ENCODE data around the gene BCL2. TPM values are rescaled to one million over a fixed set of nuclear protein-coding genes. Genes with fewer than 3 reads are reported as not detected.
A peak's percentile ranks its signal among the peaks of the same experiment; 100 is the strongest.

BCL2 gene
- total and polyA plus RNA-seq, 3 experiments from 2014 or later: 29.8 to 60.5 (median 58.9) TPM

- DNase-seq: no peak
- no peak overlapping the region for H3K4me3 ChIP-seq (ENCODE audit: low read length)
- CTCF ChIA-PET: interaction anchor here (1.0 to 1.4 kb wide), 3 partner anchors 10 to 149 kb away, joined by 3 read pairs; no protein-coding TSS in a partner anchor
- Mint-ChIP-seq H3K4me1 (peaks cover 34 to 62% (median 57%) of the 10 kb centered on the region in 3 donors), H3K27me3 (peaks cover 0 to 1% of the 10 kb centered on the region in 2 donors), H3K36me3 (peaks cover 0 to 12% (median 11%) of the 10 kb centered on the region in 3 donors), H3K27ac (peak overlapping the region in 6 of 8 donors; percentile 0 to 78 (median 30)), H3K4me3 (no peak overlapping the region), H3K9me3 (no peaks in the 10 kb centered on the region)
- POLR2A ChIA-PET: interaction anchor here (1.3 kb wide), 1 partner anchor 10 kb away, joined by 4 read pairs; no protein-coding TSS in a partner anchor
- no peaks in the 10 kb centered on the region for H3K36me3 ChIP-seq (ENCODE audit: insufficient read depth, low read length)
- peaks cover 15% of the 10 kb centered on the region for H3K4me1 ChIP-seq (ENCODE audit: insufficient read depth, low read length)
- H3K27me3 ChIP-seq (ENCODE audit: insufficient read depth, low read length, poor library complexity, severe bottlenecking): no peaks in the 10 kb centered on the region
- H3K9me3 ChIP-seq (ENCODE audit: low read length): no peaks in the 10 kb centered on the region
- no peak overlapping the region for H3K27ac ChIP-seq (ENCODE audit: low read depth, low read length)
Measured at GRCh38 chr18:63173983-63174382, 145.6 kb downstream of the BCL2 start.

- H3K9me3 ChIP-seq (ENCODE audit: low read length): no peaks in the 10 kb centered on the region
- POLR2A ChIA-PET: no interaction called here
- CTCF ChIA-PET: interaction anchor here (1.2 to 1.6 kb wide), 3 partner anchors 12 to 149 kb away, joined by 3 to 4 read pairs (median 4); partner anchors contain the start of gene BCL2
- no peak overlapping the region for H3K27ac ChIP-seq (ENCODE audit: low read depth, low read length)
- Mint-ChIP-seq H3K9me3 (no peaks in the 10 kb centered on the region), H3K36me3 (peaks cover 3 to 13% (median 13%) of the 10 kb centered on the region in 3 donors), H3K4me1 (peaks cover 34 to 74% (median 63%) of the 10 kb centered on the region in 3 donors), H3K4me3 (no peak overlapping the region), H3K27me3 (peaks cover 0 to 1% of the 10 kb centered on the region in 2 donors), H3K27ac (peak overlapping the region in 1 of 8 donors; percentile 64)
- H3K27me3 ChIP-seq (ENCODE audit: insufficient read depth, low read length, poor library complexity, severe bottlenecking): no peaks in the 10 kb centered on the region
- DNase-seq: no peak
- H3K36me3 ChIP-seq (ENCODE audit: insufficient read depth, low read length): no peaks in the 10 kb centered on the region
- H3K4me1 ChIP-seq (ENCODE audit: insufficient read depth, low read length): peaks cover 4% of the 10 kb centered on the region
- H3K4me3 ChIP-seq (ENCODE audit: low read length): no peak overlapping the region
Measured at GRCh38 chr18:63169853-63170252, 149.7 kb downstream of the BCL2 start.

- peaks cover 38 to 77% (median 65%) of the 10 kb centered on the region in 3 donors for H3K4me1 Mint-ChIP-seq
- H3K27ac Mint-ChIP-seq: peak overlapping the region in 4 of 8 donors; percentile 21 to 79 (median 50)
- Histone ChIP-seq H3K27me3 (ENCODE audit: insufficient read depth, low read length, poor library complexity, severe bottlenecking) (no peaks in the 10 kb centered on the region), H3K4me1 (ENCODE audit: insufficient read depth, low read length) (peaks cover 17% of the 10 kb centered on the region), H3K27ac (ENCODE audit: low read depth, low read length) (no peak overlapping the region), H3K9me3 (ENCODE audit: low read length) (no peaks in the 10 kb centered on the region), H3K4me3 (ENCODE audit: low read length) (no peak overlapping the region), H3K36me3 (ENCODE audit: insufficient read depth, low read length) (no peaks in the 10 kb centered on the region)
- POLR2A ChIA-PET: no interaction called here
- peaks cover 3 to 13% (median 11%) of the 10 kb centered on the region in 3 donors for H3K36me3 Mint-ChIP-seq
- CTCF ChIA-PET: no interaction called here
- H3K9me3 Mint-ChIP-seq: no peaks in the 10 kb centered on the region
- no peak for DNase-seq
- peaks cover 0 to 1% of the 10 kb centered on the region in 2 donors for H3K27me3 Mint-ChIP-seq
- H3K4me3 Mint-ChIP-seq: no peak overlapping the region
Measured at GRCh38 chr18:63168287-63168686, 151.3 kb downstream of the BCL2 start.

- Histone ChIP-seq H3K27ac (ENCODE audit: low read depth, low read length) (no peak overlapping the region), H3K36me3 (ENCODE audit: insufficient read depth, low read length) (no peaks in the 10 kb centered on the region), H3K9me3 (ENCODE audit: low read length) (no peaks in the 10 kb centered on the region), H3K4me1 (ENCODE audit: insufficient read depth, low read length) (peaks cover 39% of the 10 kb centered on the region), H3K27me3 (ENCODE audit: insufficient read depth, low read length, poor library complexity, severe bottlenecking) (no peaks in the 10 kb centered on the region), H3K4me3 (ENCODE audit: low read length) (no peak overlapping the region)
- CTCF ChIA-PET: interaction anchor here (1.4 to 3.8 kb wide), 2 partner anchors 9 to 11 kb away, joined by 5 to 14 read pairs; no protein-coding TSS in a partner anchor
- peaks cover 55 to 80% (median 74%) of the 10 kb centered on the region in 3 donors for H3K4me1 Mint-ChIP-seq
- peaks cover 0 to 1% of the 10 kb centered on the region in 2 donors for H3K27me3 Mint-ChIP-seq
- no peak overlapping the region for H3K4me3 Mint-ChIP-seq
- POLR2A ChIA-PET: interaction anchor here (1.3 kb wide), 1 partner anchor 153 kb away, joined by 6 read pairs; no protein-coding TSS in a partner anchor
- H3K27ac Mint-ChIP-seq: peak overlapping the region in 5 of 8 donors; percentile 5 to 85 (median 55)
- DNase-seq: no peak
- H3K36me3 Mint-ChIP-seq: peaks cover 3 to 7% (median 7%) of the 10 kb centered on the region in 3 donors
- no peaks in the 10 kb centered on the region for H3K9me3 Mint-ChIP-seq
Measured at GRCh38 chr18:63166142-63166541, 153.4 kb downstream of the BCL2 start.

- Mint-ChIP-seq H3K4me3 (no peak overlapping the region), H3K36me3 (peaks cover 2 to 6% (median 3%) of the 10 kb centered on the region in 3 donors), H3K4me1 (peaks cover 71 to 91% (median 84%) of the 10 kb centered on the region in 3 donors), H3K27me3 (peaks cover 0 to under 1% of the 10 kb centered on the region in 2 donors), H3K27ac (peak overlapping the region; percentile 81 to 99 (median 94)), H3K9me3 (no peaks in the 10 kb centered on the region)
- Histone ChIP-seq H3K4me1 (ENCODE audit: insufficient read depth, low read length) (peaks cover 56% of the 10 kb centered on the region), H3K4me3 (ENCODE audit: low read length) (no peak overlapping the region), H3K27me3 (ENCODE audit: insufficient read depth, low read length, poor library complexity, severe bottlenecking) (no peaks in the 10 kb centered on the region), H3K36me3 (ENCODE audit: insufficient read depth, low read length) (no peaks in the 10 kb centered on the region), H3K9me3 (ENCODE audit: low read length) (no peaks in the 10 kb centered on the region), H3K27ac (ENCODE audit: low read depth, low read length) (no peak overlapping the region)
- ChIA-PET CTCF (interaction anchor here (0.8 to 4.7 kb wide), 3 partner anchors 10 to 154 kb away, joined by 4 to 43 read pairs (median 14); partner anchors contain the start of gene BCL2), POLR2A (interaction anchor here (1.1 to 1.7 kb wide), 2 partner anchors 9 kb away, joined by 4 to 5 read pairs; no protein-coding TSS in a partner anchor)
- no peak for DNase-seq
Measured at GRCh38 chr18:63164396-63164795, 155.2 kb downstream of the BCL2 start.

- CTCF ChIA-PET: interaction anchor here (0.7 to 4.7 kb wide), 10 partner anchors 9 to 257 kb away, joined by 3 to 43 read pairs (median 4); partner anchors contain the start of gene BCL2
- peak in 1 of 5 donors; percentile 52 for DNase-seq
- peaks cover 74% of the 10 kb centered on the region for H3K4me1 ChIP-seq (ENCODE audit: insufficient read depth, low read length)
- H3K27ac Mint-ChIP-seq: peak overlapping the region; percentile 92 to 99 (median 96)
- peak overlapping the region; percentile 24 to 89 (median 85) for H3K4me3 Mint-ChIP-seq
- H3K27me3 ChIP-seq (ENCODE audit: insufficient read depth, low read length, poor library complexity, severe bottlenecking): no peaks in the 10 kb centered on the region
- H3K27me3 Mint-ChIP-seq: no peaks in the 10 kb centered on the region
- peak overlapping the region; percentile 92 for H3K27ac ChIP-seq (ENCODE audit: low read depth, low read length)
- H3K36me3 Mint-ChIP-seq: peaks cover 0 to 7% (median 6%) of the 10 kb centered on the region in 3 donors
- H3K36me3 ChIP-seq (ENCODE audit: insufficient read depth, low read length): no peaks in the 10 kb centered on the region
- H3K4me1 Mint-ChIP-seq: peaks cover 87 to 96% (median 96%) of the 10 kb centered on the region in 3 donors
- no peaks in the 10 kb centered on the region for H3K9me3 Mint-ChIP-seq
- H3K4me3 ChIP-seq (ENCODE audit: low read length): peak overlapping the region; percentile 38
- POLR2A ChIA-PET: interaction anchor here (0.6 to 2.3 kb wide), 13 partner anchors 9 to 838 kb away, joined by 3 to 21 read pairs (median 4); partner anchors contain the start of gene BCL2
- no peaks in the 10 kb centered on the region for H3K9me3 ChIP-seq (ENCODE audit: low read length)
Measured at GRCh38 chr18:63162271-63163014, 157.1 kb downstream of the BCL2 start.

GRCh38 chr18:63161761-63162195 is 157.8 kb downstream of the BCL2 start:
- Mint-ChIP-seq H3K36me3 (peaks cover 0 to 7% (median 6%) of the 10 kb centered on the region in 3 donors), H3K4me1 (peaks cover 90 to 96% (median 96%) of the 10 kb centered on the region in 3 donors), H3K27me3 (no peaks in the 10 kb centered on the region), H3K27ac (peak overlapping the region; percentile 92 to 99 (median 96)), H3K4me3 (peak overlapping the region; percentile 72 to 89 (median 85)), H3K9me3 (no peaks in the 10 kb centered on the region)
- no peaks in the 10 kb centered on the region for H3K36me3 ChIP-seq (ENCODE audit: insufficient read depth, low read length)
- H3K4me1 ChIP-seq (ENCODE audit: insufficient read depth, low read length): peaks cover 77% of the 10 kb centered on the region
- ChIA-PET POLR2A (interaction anchor here (0.7 to 2.3 kb wide), 13 partner anchors 10 to 161 kb away, joined by 3 to 21 read pairs (median 3); partner anchors contain the start of gene BCL2), CTCF (interaction anchor here (0.7 to 4.7 kb wide), 12 partner anchors 10 to 258 kb away, joined by 3 to 43 read pairs (median 4); partner anchors contain the start of gene BCL2)
- H3K4me3 ChIP-seq (ENCODE audit: low read length): peak overlapping the region; percentile 38
- H3K27ac ChIP-seq (ENCODE audit: low read depth, low read length): peak overlapping the region; percentile 92
- no peaks in the 10 kb centered on the region for H3K27me3 ChIP-seq (ENCODE audit: insufficient read depth, low read length, poor library complexity, severe bottlenecking)
- no peaks in the 10 kb centered on the region for H3K9me3 ChIP-seq (ENCODE audit: low read length)
- peak; percentile 66 to 92 (median 79) for DNase-seq

Measured in CD8-positive, alpha-beta memory T cell (primary cell).